ENCODE results near the gene NPTN. TPM values are rescaled to one million over a fixed set of nuclear protein-coding genes. Genes with fewer than 3 reads are reported as not detected.

The NPTN gene
- total and polyA plus RNA-seq, 2 donors (not counting 1 experiment from before 2014, with no cell fraction given), result 152 to 372 TPM

DNA sequence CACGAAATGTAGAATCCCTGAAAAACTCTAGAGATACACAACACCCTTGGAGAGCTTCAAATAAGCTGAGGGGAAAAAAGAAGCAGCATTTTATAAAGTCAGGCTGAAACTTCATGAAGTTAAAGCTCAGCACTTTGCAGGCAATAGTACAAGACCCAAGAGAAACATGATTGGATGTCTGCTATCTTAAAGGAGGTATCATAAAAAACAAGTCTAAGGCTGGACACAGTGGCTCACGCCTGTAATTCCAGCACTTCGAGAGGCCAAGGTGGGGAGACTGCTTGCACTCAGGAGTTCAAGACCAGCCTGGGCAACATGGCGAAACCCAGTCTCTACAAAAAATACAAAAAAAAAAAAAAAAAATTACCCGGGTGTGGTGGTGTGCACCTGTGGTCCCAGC lies 42.9 kb downstream of the NPTN start:
- Histone ChIP-seq H3K36me3 (ENCODE audit: control insufficient read depth, insufficient read depth, low read length) (peaks cover 7% of the 10 kb centered on the region), H3K9me3 (ENCODE audit: control insufficient read depth, insufficient read depth, low read depth, low read length) (no peaks in the 10 kb centered on the region), H3K9ac (ENCODE audit: insufficient read depth, low read length) (no peak overlapping the region), H3K27me3 (ENCODE audit: control insufficient read depth, insufficient read depth, low read length) (no peaks in the 10 kb centered on the region), H3K79me2 (ENCODE audit: control insufficient read depth, insufficient read depth, low read length) (peaks cover 26% of the 10 kb centered on the region), H4K20me1 (ENCODE audit: control insufficient read depth, extremely low read depth, insufficient read depth, low read length) (no peaks in the 10 kb centered on the region), H3K4me1 (ENCODE audit: control insufficient read depth, extremely low read depth, insufficient read depth, low read length) (no peaks in the 10 kb centered on the region), H3K4me3 (replicated peaks in 1 of 4; ENCODE audit: control extremely low read depth in 1 of 4, insufficient read depth in 1 of 4, low read depth in 3 of 4, low read length in 4 of 4) (no peak overlapping the region), H3K27ac (ENCODE audit: insufficient read depth, low read length) (no peak overlapping the region), H3K4me2 (ENCODE audit: extremely low read depth, insufficient read depth, low read length) (no peak overlapping the region), H2AFZ (ENCODE audit: low read length) (no peak overlapping the region)
- no peak for DNase-seq (ENCODE audit: low read depth in 2 of 2)
- TF ChIP-seq, protein P1, sequence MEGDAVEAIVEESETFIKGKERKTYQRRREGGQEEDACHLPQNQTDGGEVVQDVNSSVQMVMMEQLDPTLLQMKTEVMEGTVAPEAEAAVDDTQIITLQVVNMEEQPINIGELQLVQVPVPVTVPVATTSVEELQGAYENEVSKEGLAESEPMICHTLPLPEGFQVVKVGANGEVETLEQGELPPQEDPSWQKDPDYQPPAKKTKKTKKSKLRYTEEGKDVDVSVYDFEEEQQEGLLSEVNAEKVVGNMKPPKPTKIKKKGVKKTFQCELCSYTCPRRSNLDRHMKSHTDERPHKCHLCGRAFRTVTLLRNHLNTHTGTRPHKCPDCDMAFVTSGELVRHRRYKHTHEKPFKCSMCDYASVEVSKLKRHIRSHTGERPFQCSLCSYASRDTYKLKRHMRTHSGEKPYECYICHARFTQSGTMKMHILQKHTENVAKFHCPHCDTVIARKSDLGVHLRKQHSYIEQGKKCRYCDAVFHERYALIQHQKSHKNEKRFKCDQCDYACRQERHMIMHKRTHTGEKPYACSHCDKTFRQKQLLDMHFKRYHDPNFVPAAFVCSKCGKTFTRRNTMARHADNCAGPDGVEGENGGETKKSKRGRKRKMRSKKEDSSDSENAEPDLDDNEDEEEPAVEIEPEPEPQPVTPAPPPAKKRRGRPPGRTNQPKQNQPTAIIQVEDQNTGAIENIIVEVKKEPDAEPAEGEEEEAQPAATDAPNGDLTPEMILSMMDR (conservative IDR thresholded peaks at IDR 0.05 in 1 of 2, IDR thresholded peaks at IDR 0.05 in 1 of 2; ENCODE audit: low read depth in 1 of 2, low read length in 2 of 2), result no peak
- no peak for TF ChIP-seq EZH2 (IDR thresholded peaks at IDR 0.05; ENCODE audit: low read length, missing control alignments)

DNA sequence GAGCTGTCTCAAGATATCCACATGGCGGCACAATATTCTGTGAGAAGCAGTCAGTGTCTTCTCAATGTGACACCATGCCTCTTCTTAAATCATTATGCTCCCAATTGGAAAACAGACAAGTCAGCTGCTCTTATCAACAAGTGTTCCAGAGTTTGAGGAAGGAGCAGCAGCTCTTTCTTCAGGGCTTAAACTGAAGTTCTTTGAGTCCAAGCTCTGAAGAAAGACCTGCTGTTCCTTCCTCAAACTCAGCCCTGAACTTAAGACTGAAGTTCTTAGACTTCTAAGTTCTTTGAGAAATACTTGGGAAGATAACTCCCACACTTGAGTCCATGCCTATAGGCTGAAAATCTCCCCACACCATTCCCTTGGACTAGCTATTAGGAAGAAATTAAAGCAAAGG lies 43.4 kb downstream of the NPTN start:
- Histone ChIP-seq H3K36me3 (ENCODE audit: control insufficient read depth, insufficient read depth, low read length) (peaks cover 7% of the 10 kb centered on the region), H3K27me3 (ENCODE audit: control insufficient read depth, insufficient read depth, low read length) (no peaks in the 10 kb centered on the region), H2AFZ (ENCODE audit: low read length) (no peak overlapping the region), H3K79me2 (ENCODE audit: control insufficient read depth, insufficient read depth, low read length) (peaks cover 23% of the 10 kb centered on the region), H3K4me2 (ENCODE audit: extremely low read depth, insufficient read depth, low read length) (no peak overlapping the region), H3K9ac (ENCODE audit: insufficient read depth, low read length) (no peak overlapping the region), H3K27ac (ENCODE audit: insufficient read depth, low read length) (no peak overlapping the region), H4K20me1 (ENCODE audit: control insufficient read depth, extremely low read depth, insufficient read depth, low read length) (no peaks in the 10 kb centered on the region), H3K4me3 (replicated peaks in 1 of 4; ENCODE audit: control extremely low read depth in 1 of 4, insufficient read depth in 1 of 4, low read depth in 3 of 4, low read length in 4 of 4) (no peak overlapping the region), H3K9me3 (ENCODE audit: control insufficient read depth, insufficient read depth, low read depth, low read length) (no peaks in the 10 kb centered on the region), H3K4me1 (ENCODE audit: control insufficient read depth, extremely low read depth, insufficient read depth, low read length) (no peaks in the 10 kb centered on the region)
- DNase-seq (ENCODE audit: low read depth in 2 of 2), result no peak
- TF ChIP-seq EZH2 (IDR thresholded peaks at IDR 0.05; ENCODE audit: low read length, missing control alignments), result no peak

DNA sequence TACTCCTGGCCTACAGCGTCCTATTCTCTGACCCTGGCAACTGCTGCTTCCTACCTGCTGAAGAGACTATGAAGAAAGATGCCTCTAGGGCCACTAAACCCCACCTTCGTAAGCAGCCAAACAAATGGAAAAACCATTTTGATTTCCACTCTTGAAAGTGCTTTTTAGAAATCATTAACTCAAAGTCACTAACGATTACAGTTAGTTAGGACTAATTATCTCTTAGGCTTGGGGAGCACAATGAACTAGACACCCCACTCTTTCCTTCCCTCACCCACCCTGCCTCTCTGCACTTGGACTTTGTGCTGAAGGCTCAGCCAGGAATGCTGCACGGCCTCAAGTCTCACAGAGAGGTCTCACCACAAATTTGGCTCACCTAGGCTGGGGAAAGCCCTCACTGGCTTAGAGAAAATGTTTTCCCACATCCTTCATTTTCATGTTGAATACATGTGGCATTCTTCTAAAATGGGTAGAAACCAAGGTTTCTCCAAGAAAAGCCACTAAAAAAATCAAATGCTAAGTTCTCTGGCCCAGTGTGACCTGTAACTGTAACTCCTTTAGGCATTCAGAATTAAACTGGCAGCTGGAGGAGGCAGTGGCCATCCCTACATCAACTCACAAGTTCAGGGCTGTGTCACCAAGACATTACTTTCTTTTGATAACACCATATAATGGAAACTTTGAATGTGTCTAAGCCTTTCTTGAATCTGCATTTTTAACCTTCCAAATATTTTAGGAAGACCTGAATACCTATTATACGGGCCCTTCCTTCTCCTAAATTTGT lies 47.1 kb downstream of the NPTN start:
- Histone ChIP-seq H3K4me3 (replicated peaks in 1 of 4; ENCODE audit: control extremely low read depth in 1 of 4, insufficient read depth in 1 of 4, low read depth in 3 of 4, low read length in 4 of 4) (no peak overlapping the region), H3K9ac (ENCODE audit: insufficient read depth, low read length) (no peak overlapping the region), H3K27me3 (ENCODE audit: control insufficient read depth, insufficient read depth, low read length) (no peaks in the 10 kb centered on the region), H2AFZ (ENCODE audit: low read length) (no peak overlapping the region), H3K36me3 (ENCODE audit: control insufficient read depth, insufficient read depth, low read length) (peaks cover 7% of the 10 kb centered on the region), H4K20me1 (ENCODE audit: control insufficient read depth, extremely low read depth, insufficient read depth, low read length) (no peaks in the 10 kb centered on the region), H3K4me2 (ENCODE audit: extremely low read depth, insufficient read depth, low read length) (no peak overlapping the region), H3K27ac (ENCODE audit: insufficient read depth, low read length) (no peak overlapping the region), H3K79me2 (ENCODE audit: control insufficient read depth, insufficient read depth, low read length) (no peaks in the 10 kb centered on the region), H3K4me1 (ENCODE audit: control insufficient read depth, extremely low read depth, insufficient read depth, low read length) (no peaks in the 10 kb centered on the region), H3K9me3 (ENCODE audit: control insufficient read depth, insufficient read depth, low read depth, low read length) (no peaks in the 10 kb centered on the region)
- peak in 1 of 2 donors; percentile 27 for DNase-seq (ENCODE audit: low read depth in 2 of 2)
- no peak for TF ChIP-seq EZH2 (IDR thresholded peaks at IDR 0.05; ENCODE audit: low read length, missing control alignments)
- TF ChIP-seq, protein P1 (conservative IDR thresholded peaks at IDR 0.05 in 1 of 2, IDR thresholded peaks at IDR 0.05 in 1 of 2; ENCODE audit: low read depth in 1 of 2, low read length in 2 of 2), result no peak
